GM21737 (cell line): Measurements from ENCODE around the gene SH2D7.
A peak's percentile ranks its signal among the peaks of the same experiment; 100 is the strongest.

Experiments
- ATAC-seq: cut with Tn5 transposase; IDR thresholded peaks from one replicate; pipeline ENCODE4 v1.9.1; 2021; ENCODE audit warnings: mild to moderate bottlenecking, moderate library complexity; ENCODE audit not compliant: unreplicated experiment

Gene SH2D7

GRCh38 chr15:78102211-78102610 is 9.8 kb downstream of the SH2D7 start:
- no peak for ATAC-seq

- ATAC-seq: no peak
These were observed 10.4 kb downstream of the SH2D7 start for GRCh38 chr15:78102741-78103140.

DNA sequence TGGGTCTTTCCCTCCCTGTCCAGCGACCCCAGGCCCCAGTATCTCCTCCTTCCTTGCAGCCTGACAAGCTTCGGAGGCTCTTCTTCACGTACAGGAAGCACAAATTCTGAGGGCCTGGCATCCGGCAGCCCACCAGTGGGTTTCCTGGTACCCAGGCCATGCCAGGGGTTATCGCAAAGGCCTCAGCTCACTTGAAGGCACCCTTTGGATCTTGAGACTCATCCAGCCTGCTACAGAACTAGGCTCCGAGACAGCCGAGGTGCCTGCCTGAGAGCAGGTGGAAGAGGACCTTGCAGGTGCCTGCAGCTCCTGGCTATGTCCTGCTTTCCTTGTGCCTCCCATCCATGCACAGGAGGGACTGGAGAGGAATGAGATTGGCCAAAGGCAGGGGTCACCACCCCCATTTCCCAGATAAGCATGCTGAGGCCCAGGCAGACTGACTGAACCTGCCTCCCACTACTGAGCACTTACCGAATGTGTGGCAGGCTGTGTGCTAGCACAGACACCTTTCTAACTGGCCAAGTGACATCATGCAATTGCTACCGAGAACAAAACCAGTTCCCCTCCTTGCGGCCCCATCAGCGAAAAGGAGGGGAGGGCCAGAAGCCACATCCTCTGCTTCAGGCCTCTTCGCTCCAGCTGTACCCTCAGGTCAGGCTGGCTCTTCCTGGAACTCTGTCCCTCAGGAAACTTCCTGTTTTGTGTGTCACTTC is 11.2 kb downstream of the SH2D7 start:
- ATAC-seq: peak; percentile 76

DNA sequence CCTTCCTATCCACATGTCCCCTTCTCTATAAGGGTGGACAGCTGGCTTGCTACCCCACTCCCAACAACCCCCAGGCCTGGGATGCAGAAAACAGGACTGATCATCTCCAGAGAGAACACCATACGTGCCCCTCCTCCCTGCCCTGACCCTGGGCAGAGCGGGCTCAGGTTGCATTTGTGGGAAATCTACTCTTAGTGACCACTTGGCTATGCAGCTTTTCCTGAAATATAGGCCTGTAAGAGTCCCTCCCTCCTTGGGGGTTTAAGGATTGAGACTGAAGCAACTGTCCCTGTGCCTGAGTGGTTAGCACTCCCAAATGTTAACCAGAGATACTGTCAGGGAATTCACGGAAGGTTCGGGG is 11.7 kb downstream of the SH2D7 start:
- ATAC-seq: peak; percentile 6

DNA sequence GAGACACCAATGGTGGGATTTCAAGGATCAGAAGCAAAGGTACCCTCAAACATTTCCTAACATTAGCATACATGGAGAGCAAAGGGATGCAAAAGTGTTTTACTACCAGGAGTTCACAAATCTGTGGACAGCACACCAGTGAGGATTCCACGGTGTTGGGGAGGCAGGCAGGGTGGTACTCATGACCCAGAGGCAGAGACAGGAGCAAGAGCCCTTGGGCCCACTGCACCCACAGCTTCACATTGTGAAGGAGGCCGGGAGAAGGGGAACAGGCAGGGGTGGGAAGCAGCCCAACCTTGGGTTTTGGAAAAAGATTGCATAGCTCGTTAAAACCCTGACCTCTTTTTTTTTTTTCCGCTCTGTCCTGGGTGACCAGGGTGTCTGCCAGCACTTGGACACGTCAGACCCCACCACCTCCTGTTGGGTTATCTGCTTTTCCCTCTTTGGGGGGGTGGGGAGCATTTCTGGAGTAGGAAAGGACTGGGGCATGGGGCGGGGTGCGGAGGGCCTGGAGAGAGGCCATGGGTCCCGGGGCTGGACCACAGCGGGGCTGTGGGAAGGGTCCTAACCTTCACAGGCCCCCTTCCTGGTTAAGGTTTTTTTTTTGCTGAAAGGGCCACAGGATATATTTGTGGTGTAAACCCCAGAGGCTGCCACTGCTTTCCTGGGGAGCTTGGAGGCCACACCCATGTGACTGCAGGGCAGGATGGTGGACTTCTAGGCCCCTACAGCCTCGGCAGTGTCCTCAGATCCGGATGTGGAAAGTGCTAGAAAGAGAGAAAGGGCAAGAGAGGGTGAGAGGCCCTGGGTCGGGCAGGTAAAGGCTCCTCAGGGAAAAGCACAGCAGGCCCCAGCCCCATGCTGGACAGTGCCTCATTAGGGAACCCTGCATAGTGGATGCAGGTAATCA is 12.5 kb downstream of the SH2D7 start:
- ATAC-seq: no peak

DNA sequence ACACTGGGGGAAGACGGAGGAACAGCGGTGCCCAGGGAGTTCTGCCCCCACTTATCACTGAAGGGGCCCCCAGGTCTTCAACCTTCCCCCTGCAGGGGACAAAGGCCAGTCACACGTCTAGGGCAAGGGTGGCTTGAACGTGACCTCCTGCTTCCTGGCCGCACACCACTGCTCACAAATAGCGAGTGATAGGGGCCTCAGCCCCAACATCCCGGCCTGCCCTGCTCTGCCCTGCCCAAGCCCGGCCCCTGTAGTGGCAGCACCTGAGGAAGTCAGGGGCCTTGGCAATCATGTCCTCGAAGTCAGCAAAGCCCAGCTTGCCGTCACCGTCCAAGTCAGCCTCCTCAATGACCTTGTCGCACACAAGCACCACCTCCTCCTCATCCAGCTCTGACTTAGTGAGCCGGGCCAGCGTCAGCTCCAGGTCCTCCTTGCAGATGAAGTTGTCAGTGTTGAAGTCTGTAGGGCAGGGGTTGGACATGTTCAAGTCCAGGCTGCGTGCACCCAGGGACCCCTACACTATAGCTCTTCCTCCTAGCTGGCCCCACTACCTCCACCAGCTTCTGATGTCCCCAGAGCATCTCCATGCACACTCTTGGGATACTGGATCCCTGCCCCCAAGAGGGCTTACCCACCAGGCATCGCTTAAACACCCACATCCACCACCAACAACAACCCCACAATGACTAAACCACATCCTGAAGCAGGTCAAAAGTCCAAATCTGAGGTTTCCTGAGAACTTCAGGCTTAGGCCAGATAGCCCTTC is 13.3 kb downstream of the SH2D7 start:
- ATAC-seq: no peak

GRCh38 chr15:78107471-78107870 is 15.1 kb downstream of the SH2D7 start:
- ATAC-seq: no peak

- ATAC-seq: no peak
These were observed 16.1 kb downstream of the SH2D7 start for GRCh38 chr15:78108300-78109084.

- no peak for ATAC-seq
These were observed 16.8 kb downstream of the SH2D7 start for GRCh38 chr15:78109156-78109555.

DNA sequence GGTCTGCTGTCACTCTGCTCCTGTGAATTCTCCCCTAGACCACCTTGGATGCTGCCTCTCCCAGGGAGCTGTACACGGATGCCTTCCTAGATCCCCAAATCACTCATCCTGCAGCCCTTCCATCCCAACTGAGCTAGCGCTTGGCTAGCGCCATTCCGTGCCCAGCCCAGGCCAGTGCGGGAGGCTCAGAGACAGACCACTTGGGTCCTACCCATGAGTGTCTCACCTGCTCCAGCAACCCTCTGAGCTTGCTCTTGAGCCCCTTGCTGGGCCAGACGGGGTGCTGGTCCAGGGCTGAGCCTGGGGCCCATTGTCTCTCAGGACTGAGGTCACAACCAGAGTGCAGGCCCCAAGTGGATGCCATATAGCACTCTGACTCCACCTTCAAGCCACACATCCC is 17.7 kb downstream of the SH2D7 start:
- no peak for ATAC-seq

DNA sequence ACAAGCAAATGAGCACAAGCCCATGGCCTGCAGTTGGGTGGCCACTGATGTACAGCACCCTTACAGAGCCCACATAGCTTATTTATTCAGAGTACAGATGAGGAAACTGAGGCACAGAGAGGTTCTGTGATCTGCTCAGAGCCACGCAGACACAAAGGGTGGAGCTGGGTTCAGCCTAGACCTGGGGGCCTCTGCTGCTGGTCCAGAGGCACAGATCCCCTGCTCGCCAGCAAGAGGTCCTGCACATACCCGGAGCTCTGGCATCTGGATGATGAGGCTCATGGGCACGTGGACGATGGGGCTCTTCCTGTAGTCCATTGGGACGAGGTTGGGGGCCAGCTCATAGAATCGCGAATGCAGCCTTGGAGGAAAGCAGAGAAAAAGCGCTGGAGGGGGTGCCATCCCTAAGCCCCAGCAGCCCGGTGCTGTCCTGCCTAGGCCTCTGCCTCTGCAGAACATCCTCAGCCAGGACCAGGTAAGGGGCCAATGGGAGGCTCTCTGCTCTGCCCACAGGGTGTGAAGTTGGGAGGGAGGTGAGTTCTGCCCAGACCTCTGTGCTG is 18.6 kb downstream of the SH2D7 start:
- ATAC-seq: no peak

GRCh38 chr15:78111788-78112187 is 19.4 kb downstream of the SH2D7 start:
- no peak for ATAC-seq

- no peak for ATAC-seq
These were observed 20.2 kb downstream of the SH2D7 start for GRCh38 chr15:78112551-78112950.

- ATAC-seq: no peak
These were observed 28.2 kb downstream of the SH2D7 start for GRCh38 chr15:78120523-78120922.

GRCh38 chr15:78125267-78125666 is 32.9 kb downstream of the SH2D7 start:
- ATAC-seq: no peak

GRCh38 chr15:78127882-78128281 is 35.5 kb downstream of the SH2D7 start:
- ATAC-seq: no peak

GRCh38 chr15:78129077-78129750 is 36.9 kb downstream of the SH2D7 start:
- ATAC-seq: no peak

DNA sequence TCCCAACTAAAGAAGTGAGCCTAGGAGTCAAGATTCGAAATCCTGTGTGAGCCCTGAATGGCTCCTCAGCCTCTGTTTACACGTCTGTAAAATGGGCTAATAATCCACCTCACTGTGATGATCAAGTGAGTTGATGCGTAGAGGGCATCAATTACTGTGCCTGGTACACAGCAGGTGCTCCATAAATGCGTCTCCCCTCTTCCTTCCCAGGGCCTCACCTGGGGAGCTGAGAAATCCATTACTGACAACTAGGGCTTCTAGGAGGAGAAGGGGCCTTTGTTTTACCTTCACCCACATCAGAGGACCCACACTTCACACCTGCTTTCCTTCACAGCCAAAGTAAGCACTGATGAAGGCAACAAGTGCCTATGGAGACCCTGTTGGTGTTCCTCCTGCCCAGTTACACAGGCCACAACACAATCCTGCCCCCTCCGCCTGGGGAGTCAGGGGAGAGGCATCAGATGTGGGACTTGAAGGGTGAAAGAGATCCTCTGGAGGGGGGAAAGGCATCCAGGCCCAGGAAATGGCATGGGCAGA is 37.5 kb downstream of the SH2D7 start:
- ATAC-seq: no peak

GRCh38 chr15:78130466-78131294 is 38.3 kb downstream of the SH2D7 start:
- ATAC-seq: peak; percentile 25
